A673 (cell line): ENCODE data around the gene TMEM212. TPM values are rescaled to one million over a fixed set of nuclear protein-coding genes. Genes with fewer than 3 reads are reported as not detected.

Experiments
- BruUV-seq: library from RNA; stranded (reverse); fragments of 400-500 nt; replicated peaks from 2 replicates; lab custom pipeline; 2021; lab: Mats Ljungman, UMichigan
- CTCF ChIA-PET: fragments of 300-600 bp; sonication (Branson Sonifier 250); formaldehyde crosslinking; loops from one replicate; lab custom pipeline; 2022; ENCODE audit warnings: antibody characterized with exemption; lab: Charles Lee
- POLR2A ChIA-PET: fragments of 300-600 bp; sonication (Branson Sonifier 250); formaldehyde crosslinking; loops from one replicate; lab custom pipeline; 2022; ENCODE audit warnings: antibody characterized with exemption; ENCODE audit not compliant: low non-redundant PET; lab: Charles Lee
- DNase-seq: peaks from one replicate; pipeline ENCODE4 v3.0.0-alpha.2; 2015; ENCODE audit warnings: low spot score
- H3K27ac ChIP-seq: fragments of 200-600 bp; sonication (generic); 2 replicates; pipeline ENCODE4 v1.5.1; 2016; ENCODE audit warnings: mixed run types, low read depth, mild to moderate bottlenecking, mixed read lengths, antibody characterized with exemption, low read length; ENCODE audit not compliant: poor library complexity, severe bottlenecking
- H3K27me3 ChIP-seq: fragments of 200-600 bp; sonication (generic); replicated peaks from 2 replicates; pipeline ENCODE4 v1.6.1; 2017; ENCODE audit warnings: mixed run types, low read depth, mild to moderate bottlenecking, mixed read lengths, antibody characterized with exemption, low read length; ENCODE audit not compliant: insufficient read depth, poor library complexity
- H3K36me3 ChIP-seq: fragments of 200-600 bp; sonication (generic); 2 replicates; pipeline ENCODE4 v1.6.1; 2016; ENCODE audit warnings: mixed run types, mild to moderate bottlenecking, mixed read lengths, antibody characterized with exemption, low read length; ENCODE audit not compliant: insufficient read depth, poor library complexity, severe bottlenecking
- H3K4me1 ChIP-seq: fragments of 200-600 bp; sonication (generic); 2 replicates; pipeline ENCODE4 v1.6.1; 2017; ENCODE audit warnings: mixed run types, mild to moderate bottlenecking, mixed read lengths, antibody characterized with exemption, low read length; ENCODE audit not compliant: insufficient read depth, poor library complexity, severe bottlenecking
- H3K4me3 ChIP-seq: fragments of 200-600 bp; sonication (generic); 2 replicates; pipeline ENCODE4 v1.5.1; 2016; ENCODE audit warnings: low read depth, mixed run types, mild to moderate bottlenecking, mixed read lengths, low read length; ENCODE audit not compliant: poor library complexity, severe bottlenecking
- H3K9me3 ChIP-seq: fragments of 200-600 bp; sonication (generic); 2 replicates; pipeline ENCODE4 v1.6.1; 2016; ENCODE audit warnings: mixed run types, low read depth, mild to moderate bottlenecking, mixed read lengths, antibody characterized with exemption, low read length; ENCODE audit not compliant: poor library complexity, severe bottlenecking
- EZH2 ChIP-seq: fragments of 200-600 bp; sonication (generic); IDR thresholded peaks from 2 replicates; pipeline ENCODE4 v1.6.1; 2017; ENCODE audit warnings: borderline replicate concordance, low read depth, mild to moderate bottlenecking, mixed read lengths, antibody characterized with exemption, low read length; ENCODE audit not compliant: poor library complexity, severe bottlenecking
- intact Hi-C: fragments of 100-400 bp; cut with micrococcal nuclease; formaldehyde crosslinking; loops from one replicate; pipeline ENCODE4 v1.10.0; 2022; ENCODE audit not compliant: unreplicated experiment
- total RNA-seq: library from RNA; stranded (reverse); gene quantifications from 2 replicates; pipeline ENCODE4 v1.2.3, GENCODE V29; 2021
- TF ChIP-seq, protein P1 (sequence below): fragments of 300-800, 200-600 bp; sonication (generic); conservative IDR thresholded peaks from 2 replicates; pipeline ENCODE4 v1.5.1; 2017; ENCODE audit warnings: low read depth, mild to moderate bottlenecking, antibody characterized with exemption, low read length, moderate library complexity, mixed read lengths

The TMEM212 gene
- total RNA-seq, 1 experiment from 2014 or later: not detected

DNA sequence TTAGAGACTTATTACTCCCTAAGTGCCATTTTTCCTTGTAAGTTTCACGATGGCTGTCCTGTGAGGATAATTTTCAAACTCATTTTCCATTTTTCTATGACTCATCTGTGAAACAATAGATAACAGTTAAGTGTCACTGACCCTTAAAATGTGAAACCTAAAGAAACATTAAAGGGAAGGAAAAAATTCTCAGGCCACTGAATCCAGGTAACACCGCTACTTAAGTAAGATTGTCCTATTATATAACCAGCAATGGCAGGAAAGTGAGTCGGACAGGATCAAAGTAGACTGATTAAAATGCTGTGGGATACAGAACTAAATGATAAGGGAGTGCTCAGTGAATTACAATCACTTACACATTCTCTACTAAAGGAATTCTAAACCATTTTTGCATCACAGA lies 45.3 kb upstream of the TMEM212 start:
- POLR2A ChIA-PET: no interaction called here
- no TSS peak for BruUV-seq
- CTCF ChIA-PET: no interaction called here

DNA sequence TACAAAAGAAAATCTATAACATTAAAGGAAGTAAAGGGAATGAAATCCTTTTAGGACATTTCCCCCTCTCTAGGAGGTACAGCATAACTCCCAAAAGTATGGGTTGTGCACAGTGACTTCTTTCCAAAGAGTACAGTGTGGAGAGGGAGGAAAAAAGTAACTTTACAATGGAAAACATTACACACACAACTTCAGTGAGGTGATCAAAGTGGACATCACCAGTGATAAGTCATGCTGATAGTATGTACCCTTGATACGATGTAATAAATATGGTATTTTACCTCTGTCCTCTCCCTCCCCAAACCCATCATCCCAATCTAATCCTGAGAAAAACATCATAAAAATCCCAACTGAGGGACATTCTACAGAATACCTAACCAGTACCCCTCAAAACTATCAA lies 43.6 kb upstream of the TMEM212 start:
- no TSS peak for BruUV-seq
- TF ChIP-seq, protein P1, sequence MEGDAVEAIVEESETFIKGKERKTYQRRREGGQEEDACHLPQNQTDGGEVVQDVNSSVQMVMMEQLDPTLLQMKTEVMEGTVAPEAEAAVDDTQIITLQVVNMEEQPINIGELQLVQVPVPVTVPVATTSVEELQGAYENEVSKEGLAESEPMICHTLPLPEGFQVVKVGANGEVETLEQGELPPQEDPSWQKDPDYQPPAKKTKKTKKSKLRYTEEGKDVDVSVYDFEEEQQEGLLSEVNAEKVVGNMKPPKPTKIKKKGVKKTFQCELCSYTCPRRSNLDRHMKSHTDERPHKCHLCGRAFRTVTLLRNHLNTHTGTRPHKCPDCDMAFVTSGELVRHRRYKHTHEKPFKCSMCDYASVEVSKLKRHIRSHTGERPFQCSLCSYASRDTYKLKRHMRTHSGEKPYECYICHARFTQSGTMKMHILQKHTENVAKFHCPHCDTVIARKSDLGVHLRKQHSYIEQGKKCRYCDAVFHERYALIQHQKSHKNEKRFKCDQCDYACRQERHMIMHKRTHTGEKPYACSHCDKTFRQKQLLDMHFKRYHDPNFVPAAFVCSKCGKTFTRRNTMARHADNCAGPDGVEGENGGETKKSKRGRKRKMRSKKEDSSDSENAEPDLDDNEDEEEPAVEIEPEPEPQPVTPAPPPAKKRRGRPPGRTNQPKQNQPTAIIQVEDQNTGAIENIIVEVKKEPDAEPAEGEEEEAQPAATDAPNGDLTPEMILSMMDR: no peak
- TF ChIP-seq EZH2: no peak
- no peaks in the 10 kb centered on the region for H3K36me3 ChIP-seq
- no peaks in the 10 kb centered on the region for H3K27me3 ChIP-seq
- H3K27ac ChIP-seq: no peak overlapping the region
- DNase-seq: no peak
- ChIA-PET POLR2A (no interaction called here), CTCF (no interaction called here)
- peaks cover 10% of the 10 kb centered on the region for H3K4me1 ChIP-seq
- intact Hi-C loops: no loop called here
- H3K9me3 ChIP-seq: no peaks in the 10 kb centered on the region
- no peak overlapping the region for H3K4me3 ChIP-seq

More for the DNA sequence above, 45.3 kb upstream of the TMEM212 start:
- Histone ChIP-seq H3K27ac (no peak overlapping the region), H3K4me1 (peaks cover 10% of the 10 kb centered on the region), H3K4me3 (no peak overlapping the region), H3K27me3 (no peaks in the 10 kb centered on the region), H3K9me3 (no peaks in the 10 kb centered on the region), H3K36me3 (no peaks in the 10 kb centered on the region)
- intact Hi-C loops: no loop called here
- DNase-seq: no peak
- TF ChIP-seq EZH2: no peak
- TF ChIP-seq, protein P1: no peak

DNA sequence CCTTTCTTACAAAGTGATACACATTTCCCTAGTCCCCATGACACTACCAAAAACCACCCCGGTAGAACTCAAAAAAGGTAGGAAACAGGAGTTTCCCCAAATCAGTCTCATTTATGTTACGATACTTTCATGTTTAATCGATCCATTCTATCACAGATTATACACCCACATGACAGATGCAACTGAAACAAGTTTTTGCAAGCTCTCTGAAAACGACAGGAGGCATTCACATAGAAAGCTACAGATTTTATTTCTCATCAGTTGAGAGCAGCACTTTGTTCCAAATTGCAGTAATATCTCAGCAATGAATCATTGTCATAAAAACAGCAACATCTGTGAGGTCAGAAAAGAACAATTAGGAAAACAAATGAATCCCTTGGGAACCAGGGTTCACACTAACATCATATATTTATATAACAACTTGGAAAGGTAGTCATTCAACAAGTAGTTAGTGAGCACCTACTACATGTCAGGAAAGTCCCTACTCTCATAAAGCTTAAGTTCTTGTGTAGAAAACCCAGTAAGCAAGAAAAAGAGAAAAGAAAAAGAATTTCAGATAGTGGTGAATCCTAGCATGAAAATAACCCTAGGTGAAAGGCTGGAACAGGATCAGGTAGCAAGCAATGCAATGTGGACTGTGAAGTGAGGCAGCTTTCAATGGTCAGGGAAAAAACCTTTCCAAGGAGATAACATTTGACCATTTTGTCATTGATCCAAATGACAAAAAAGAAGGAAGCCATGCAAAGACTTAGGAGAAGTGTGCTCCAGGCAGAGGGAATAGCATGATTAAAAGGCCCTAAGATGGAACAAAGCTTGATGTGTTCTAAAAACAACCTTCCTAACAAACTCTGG lies 41.2 kb upstream of the TMEM212 start:
- H3K9me3 ChIP-seq: no peaks in the 10 kb centered on the region
- H3K27ac ChIP-seq: no peak overlapping the region
- no TSS peak for BruUV-seq
- ChIA-PET CTCF (no interaction called here), POLR2A (no interaction called here)
- no peak for DNase-seq
- intact Hi-C loops: no loop called here
- TF ChIP-seq, protein P1: no peak
- TF ChIP-seq EZH2: no peak
- H3K36me3 ChIP-seq: no peaks in the 10 kb centered on the region
- peaks cover 21% of the 10 kb centered on the region for H3K4me1 ChIP-seq
- no peak overlapping the region for H3K4me3 ChIP-seq
- no peaks in the 10 kb centered on the region for H3K27me3 ChIP-seq
